NOMO-1 (cell line): ENCODE results near the gene TBR1.

ENCODE experiments used
- DNase-seq, 2 experiments: peaks; one replicate each; lab custom pipeline; 2025; ENCODE audit not compliant: unreplicated experiment in 2 of 2; lab: John Stamatoyannopoulos, UW

The TBR1 gene

GRCh38 chr2:161414042-161415033, 1.8 kb upstream of the TBR1 start:
- no peak for DNase-seq

GRCh38 chr2:161415034-161415986, 787 bp upstream of the TBR1 start:
- DNase-seq: no peak

GRCh38 chr2:161416708-161417437, 776 bp downstream of the TBR1 start:
- no peak for DNase-seq

GRCh38 chr2:161417438-161418274, 1.6 kb downstream of the TBR1 start:
- DNase-seq: no peak

GRCh38 chr2:161418275-161418714, 2.2 kb downstream of the TBR1 start:
- no peak for DNase-seq

- DNase-seq: no peak
Observed at GRCh38 chr2:161418715-161419637, 2.9 kb downstream of the TBR1 start.

- DNase-seq: no peak
Observed at GRCh38 chr2:161419638-161420190, 3.6 kb downstream of the TBR1 start.

- DNase-seq: no peak
Observed at GRCh38 chr2:161420406-161421074, 4.4 kb downstream of the TBR1 start.

- DNase-seq: no peak
Observed at GRCh38 chr2:161421686-161422085, 5.6 kb downstream of the TBR1 start.

GRCh38 chr2:161422816-161423403, 6.8 kb downstream of the TBR1 start:
- no peak for DNase-seq

- DNase-seq: no peak
Observed at GRCh38 chr2:161423421-161424393, 7.6 kb downstream of the TBR1 start.

GRCh38 chr2:161424394-161424769, 8.3 kb downstream of the TBR1 start:
- DNase-seq: no peak

GRCh38 chr2:161424891-161425727, 9.0 kb downstream of the TBR1 start:
- DNase-seq: no peak

GRCh38 chr2:161425728-161426454, 9.8 kb downstream of the TBR1 start:
- no peak for DNase-seq

GRCh38 chr2:161426455-161426921, 10.4 kb downstream of the TBR1 start:
- no peak for DNase-seq
